D721Med (cell line): ENCODE data around the gene ANGPTL8.

Experiments used
- DNase-seq: peaks from one replicate; pipeline ENCODE4 v3.0.0; 2011; ENCODE audit warnings: low spot score; ENCODE audit not compliant: insufficient read length
- FAIRE-seq: peaks from 2 replicates; lab custom pipeline; 2011; peaks lifted over from hg19 to GRCh38; lab: Jason Lieb, UNC
- TF ChIP-seq, protein P1 (sequence below): IDR thresholded peaks from 2 replicates; pipeline ENCODE4 v1.5.1; 2012; ENCODE audit warnings: mild to moderate bottlenecking, control low read depth; ENCODE audit not compliant: insufficient read depth; ENCODE audit errors: missing control alignments

Gene ANGPTL8

GRCh38 chr19:11239377-11240000 is at the start of gene ANGPTL8:
TSS of gene ANGPTL8 (plus strand) at chr19:11239619. CDS start at chr19:11239638, 19 bp downstream.
- TF ChIP-seq, protein P1, sequence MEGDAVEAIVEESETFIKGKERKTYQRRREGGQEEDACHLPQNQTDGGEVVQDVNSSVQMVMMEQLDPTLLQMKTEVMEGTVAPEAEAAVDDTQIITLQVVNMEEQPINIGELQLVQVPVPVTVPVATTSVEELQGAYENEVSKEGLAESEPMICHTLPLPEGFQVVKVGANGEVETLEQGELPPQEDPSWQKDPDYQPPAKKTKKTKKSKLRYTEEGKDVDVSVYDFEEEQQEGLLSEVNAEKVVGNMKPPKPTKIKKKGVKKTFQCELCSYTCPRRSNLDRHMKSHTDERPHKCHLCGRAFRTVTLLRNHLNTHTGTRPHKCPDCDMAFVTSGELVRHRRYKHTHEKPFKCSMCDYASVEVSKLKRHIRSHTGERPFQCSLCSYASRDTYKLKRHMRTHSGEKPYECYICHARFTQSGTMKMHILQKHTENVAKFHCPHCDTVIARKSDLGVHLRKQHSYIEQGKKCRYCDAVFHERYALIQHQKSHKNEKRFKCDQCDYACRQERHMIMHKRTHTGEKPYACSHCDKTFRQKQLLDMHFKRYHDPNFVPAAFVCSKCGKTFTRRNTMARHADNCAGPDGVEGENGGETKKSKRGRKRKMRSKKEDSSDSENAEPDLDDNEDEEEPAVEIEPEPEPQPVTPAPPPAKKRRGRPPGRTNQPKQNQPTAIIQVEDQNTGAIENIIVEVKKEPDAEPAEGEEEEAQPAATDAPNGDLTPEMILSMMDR, result no peak
- DNase-seq (no peak), FAIRE-seq (no peak)

GRCh38 chr19:11190501-11190900 is 48.9 kb upstream of the ANGPTL8 start:
- TF ChIP-seq, protein P1, result no peak
- FAIRE-seq, result no peak

DNA sequence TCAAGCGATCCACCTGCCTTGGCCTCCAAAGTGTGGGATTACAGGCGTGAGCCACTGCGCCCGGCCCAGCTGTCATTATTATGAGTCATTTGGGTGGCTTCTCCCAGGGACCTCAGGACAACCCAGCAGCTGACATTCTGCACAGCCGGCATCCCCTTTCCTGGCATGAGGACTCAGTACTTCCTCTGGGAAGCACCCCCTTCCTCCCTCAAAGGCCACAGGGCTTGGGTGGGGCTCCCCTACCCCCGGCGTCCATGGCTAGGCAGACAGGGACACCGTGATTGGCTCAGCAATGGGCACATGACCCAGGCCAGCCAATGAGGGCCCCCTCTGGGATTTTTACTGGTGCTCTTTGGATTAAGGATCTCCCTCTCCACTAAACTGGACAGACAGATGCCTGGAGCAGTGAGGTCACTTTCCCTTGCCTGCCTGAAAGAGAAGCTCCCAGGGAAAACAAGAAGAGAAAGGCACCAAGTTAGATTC is 48.1 kb upstream of the ANGPTL8 start:
- DNase-seq (no peak), FAIRE-seq (no peak)
- TF ChIP-seq, protein P1, result no peak

More at GRCh38 chr19:11190501-11190900, 48.9 kb upstream of the ANGPTL8 start:
- DNase-seq, result no peak

- FAIRE-seq (no peak), DNase-seq (no peak)
- TF ChIP-seq, protein P1, result no peak
Measured at GRCh38 chr19:11191934-11192333, 47.5 kb upstream of the ANGPTL8 start.

DNA sequence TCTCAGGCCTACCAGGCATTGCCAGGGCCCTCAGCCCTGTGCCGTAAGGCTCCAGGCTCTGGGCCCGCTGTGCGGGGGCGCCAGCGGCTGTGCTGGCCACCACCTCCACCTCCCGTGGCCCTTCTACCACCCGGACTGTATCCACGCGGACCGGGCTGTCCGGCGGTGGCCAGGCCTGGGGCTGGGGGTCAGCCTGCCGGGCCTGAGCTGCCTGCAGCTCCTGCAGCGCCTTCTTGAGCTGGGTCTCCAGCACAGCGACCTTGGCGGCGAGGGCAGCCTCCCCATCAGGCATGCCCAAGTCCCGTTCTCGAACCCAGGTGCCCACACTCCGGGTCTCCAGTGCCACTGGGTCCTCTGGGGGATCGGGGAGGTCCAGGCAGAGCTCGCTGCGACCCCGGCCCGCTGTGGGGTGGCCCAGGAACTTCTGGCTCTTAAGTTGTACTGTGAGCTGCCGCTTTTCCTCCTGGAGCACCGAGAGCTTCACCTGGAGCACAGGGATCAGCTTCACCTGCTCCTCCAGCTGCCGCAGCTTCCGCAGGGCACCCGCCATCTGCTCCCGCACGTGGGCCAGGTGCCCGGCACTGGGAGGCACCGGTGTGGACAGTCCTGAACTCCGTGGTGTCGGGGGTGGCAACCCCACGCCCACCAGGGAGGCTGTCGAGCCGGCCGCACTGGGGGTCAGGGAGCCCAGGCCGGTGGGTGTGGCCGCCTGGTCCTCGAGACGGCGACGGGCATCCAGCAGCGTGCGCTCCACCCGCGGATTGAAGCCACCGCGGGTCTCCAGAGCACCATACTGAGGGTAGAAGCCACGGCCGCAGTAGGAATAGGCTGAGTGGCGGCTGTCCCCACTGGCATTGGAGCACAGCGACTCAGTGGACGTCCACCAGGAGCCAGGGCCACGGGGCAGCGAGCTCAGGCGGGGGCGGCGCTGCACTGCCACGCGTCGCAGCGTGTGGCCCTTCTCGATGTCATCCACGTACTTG is 46.2 kb upstream of the ANGPTL8 start:
- TF ChIP-seq, protein P1, result no peak
- no peak for FAIRE-seq
- no peak for DNase-seq

DNA sequence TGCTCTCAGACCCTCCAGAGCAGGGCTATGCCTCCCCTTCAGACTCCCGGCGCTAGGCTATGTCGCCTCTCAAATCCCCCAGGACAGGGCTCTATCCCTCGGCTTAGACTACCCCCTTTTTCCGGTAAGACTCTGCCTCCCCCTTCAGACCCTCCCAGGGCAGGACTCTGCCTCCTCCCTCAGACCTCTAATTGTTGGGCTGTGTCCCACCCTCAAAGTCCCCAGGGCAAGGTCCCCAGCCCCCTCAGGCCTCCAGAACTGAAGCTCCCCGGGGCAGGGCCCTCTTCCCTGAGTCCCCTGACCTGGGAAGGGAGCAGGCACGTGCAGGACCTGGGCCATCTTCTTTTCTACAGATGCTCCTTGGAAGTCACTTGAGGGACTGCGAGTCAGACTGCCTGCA is 45.2 kb upstream of the ANGPTL8 start:
- FAIRE-seq (no peak), DNase-seq (no peak)
- TF ChIP-seq, protein P1, result no peak
